ENCODE results near the gene TIMELESS. TPM values are rescaled to one million over a fixed set of nuclear protein-coding genes. Genes with fewer than 3 reads are reported as not detected.
"Not testable (repeated sequence)": the region's sequence is repeated elsewhere in the genome, so short reads cannot be mapped to it uniquely, and the experiment has no call there.

Gene TIMELESS
- total RNA-seq, 1 donor from 2014 or later, result 2.2 TPM

- Histone ChIP-seq H3K27me3 (ENCODE audit: low read depth) (peaks cover 6% of the 10 kb centered on the region), H3K4me3 (no peak overlapping the region)
- intact Hi-C loops (cut with micrococcal nuclease), result no loop called here
These were observed 1.9 kb upstream of the TIMELESS start for GRCh38 chr12:56451147-56451546.

GRCh38 chr12:56450241-56450640, 1.0 kb upstream of the TIMELESS start:
- TF ChIP-seq, protein P1, sequence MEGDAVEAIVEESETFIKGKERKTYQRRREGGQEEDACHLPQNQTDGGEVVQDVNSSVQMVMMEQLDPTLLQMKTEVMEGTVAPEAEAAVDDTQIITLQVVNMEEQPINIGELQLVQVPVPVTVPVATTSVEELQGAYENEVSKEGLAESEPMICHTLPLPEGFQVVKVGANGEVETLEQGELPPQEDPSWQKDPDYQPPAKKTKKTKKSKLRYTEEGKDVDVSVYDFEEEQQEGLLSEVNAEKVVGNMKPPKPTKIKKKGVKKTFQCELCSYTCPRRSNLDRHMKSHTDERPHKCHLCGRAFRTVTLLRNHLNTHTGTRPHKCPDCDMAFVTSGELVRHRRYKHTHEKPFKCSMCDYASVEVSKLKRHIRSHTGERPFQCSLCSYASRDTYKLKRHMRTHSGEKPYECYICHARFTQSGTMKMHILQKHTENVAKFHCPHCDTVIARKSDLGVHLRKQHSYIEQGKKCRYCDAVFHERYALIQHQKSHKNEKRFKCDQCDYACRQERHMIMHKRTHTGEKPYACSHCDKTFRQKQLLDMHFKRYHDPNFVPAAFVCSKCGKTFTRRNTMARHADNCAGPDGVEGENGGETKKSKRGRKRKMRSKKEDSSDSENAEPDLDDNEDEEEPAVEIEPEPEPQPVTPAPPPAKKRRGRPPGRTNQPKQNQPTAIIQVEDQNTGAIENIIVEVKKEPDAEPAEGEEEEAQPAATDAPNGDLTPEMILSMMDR (IDR thresholded peaks at IDR 0.05; ENCODE audit: borderline replicate concordance), result no peak
- Histone ChIP-seq H3K4me3 (no peak overlapping the region), H3K9me3 (replicated peaks) (no peaks in the 10 kb centered on the region), H3K27ac (replicated peaks) (peak overlapping the region; percentile 90), H3K4me1 (peaks cover 20% of the 10 kb centered on the region), H3K36me3 (no peaks in the 10 kb centered on the region), H3K27me3 (ENCODE audit: low read depth) (peaks cover 6% of the 10 kb centered on the region)
- DNase-seq, result no peak
- intact Hi-C loops (cut with micrococcal nuclease), result no loop called here

More at GRCh38 chr12:56451147-56451546, 1.9 kb upstream of the TIMELESS start:
- Histone ChIP-seq H3K27ac (replicated peaks) (no peak overlapping the region), H3K4me1 (peaks cover 20% of the 10 kb centered on the region), H3K9me3 (replicated peaks) (no peaks in the 10 kb centered on the region), H3K36me3 (no peaks in the 10 kb centered on the region)
- no peak for DNase-seq
- TF ChIP-seq, protein P1 (IDR thresholded peaks at IDR 0.05; ENCODE audit: borderline replicate concordance), result no peak

DNA sequence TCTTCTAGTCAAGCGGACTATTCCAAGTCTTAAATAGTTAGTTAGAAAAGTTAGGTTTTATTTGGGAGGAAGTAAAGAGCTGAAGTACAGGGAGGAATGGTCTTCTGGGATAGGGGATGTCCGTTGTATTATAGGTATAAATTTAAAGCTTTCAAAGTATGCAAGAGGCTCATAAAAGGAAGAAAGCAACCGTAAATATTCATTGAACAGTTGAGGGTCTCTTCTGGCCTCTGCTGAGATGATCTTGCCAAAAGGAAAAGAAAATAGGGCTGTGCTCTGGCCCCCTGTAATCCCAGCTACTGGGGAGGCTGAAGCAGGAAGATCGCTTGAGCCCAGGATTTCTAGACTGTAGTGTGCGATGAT, 377 bp upstream of the TIMELESS start:
- intact Hi-C loops (cut with micrococcal nuclease), result loop anchor here (10.0 kb wide), 1 partner anchor 85 kb away; the partner anchor contains the start of genes APOF and STAT2
- TF ChIP-seq, protein P1 (IDR thresholded peaks at IDR 0.05; ENCODE audit: borderline replicate concordance), result no peak

DNA sequence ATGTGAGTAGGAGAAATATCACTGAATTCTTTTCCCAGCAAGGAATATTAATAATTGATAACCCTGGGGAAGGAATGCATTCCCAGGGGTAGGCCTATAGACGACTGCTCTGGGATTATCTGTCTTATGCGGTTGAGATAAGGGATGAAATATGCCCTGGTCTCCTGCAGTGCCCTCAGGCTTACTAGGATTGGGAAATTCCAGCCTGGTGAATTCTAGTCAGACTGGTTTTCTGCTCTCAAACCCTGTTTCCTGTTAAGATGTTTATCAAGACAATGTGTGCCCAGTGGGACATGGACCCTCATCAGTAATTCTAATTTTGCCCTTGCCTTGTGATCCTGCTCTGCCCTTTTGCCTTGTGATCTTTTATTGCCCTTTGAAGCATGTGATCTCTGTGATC, 6.0 kb downstream of the TIMELESS start:
- H3K27ac ChIP-seq (replicated peaks); H3K4me3 ChIP-seq; H3K4me1 ChIP-seq; H3K36me3 ChIP-seq; H3K9me3 ChIP-seq (replicated peaks); DNase-seq; H3K27me3 ChIP-seq (ENCODE audit: low read depth): not testable (repeated sequence)
- intact Hi-C loops (cut with micrococcal nuclease), result loop anchor here (10.0 kb wide), 1 partner anchor 78 kb away; the partner anchor contains the start of genes APOF and STAT2

More for the DNA sequence above, 377 bp upstream of the TIMELESS start:
- Histone ChIP-seq H3K27me3 (ENCODE audit: low read depth) (peaks cover 6% of the 10 kb centered on the region), H3K4me3 (peak overlapping the region; percentile 85), H3K4me1 (peaks cover 20% of the 10 kb centered on the region), H3K27ac (replicated peaks) (peak overlapping the region; percentile 90), H3K9me3 (replicated peaks) (no peaks in the 10 kb centered on the region), H3K36me3 (no peaks in the 10 kb centered on the region)
- DNase-seq, result no peak

GRCh38 chr12:56437430-56438176, 11.6 kb downstream of the TIMELESS start:
- no peak for DNase-seq
- TF ChIP-seq, protein P1 (IDR thresholded peaks at IDR 0.05; ENCODE audit: borderline replicate concordance), result no peak
- intact Hi-C loops (cut with micrococcal nuclease), result no loop called here

GRCh38 chr12:56434828-56435227, 14.4 kb downstream of the TIMELESS start:
- H3K9me3 ChIP-seq (replicated peaks), result no peaks in the 10 kb centered on the region
- intact Hi-C loops (cut with micrococcal nuclease), result no loop called here
- H3K27ac ChIP-seq (replicated peaks), result no peak overlapping the region
- TF ChIP-seq, protein P1 (IDR thresholded peaks at IDR 0.05; ENCODE audit: borderline replicate concordance), result no peak
- H3K4me1 ChIP-seq, result no peaks in the 10 kb centered on the region
- H3K4me3 ChIP-seq, result no peak overlapping the region
- H3K36me3 ChIP-seq, result peaks cover 12% of the 10 kb centered on the region
- no peaks in the 10 kb centered on the region for H3K27me3 ChIP-seq (ENCODE audit: low read depth)
- no peak for DNase-seq

More at GRCh38 chr12:56437430-56438176, 11.6 kb downstream of the TIMELESS start:
- Histone ChIP-seq H3K36me3 (peaks cover 5% of the 10 kb centered on the region), H3K4me3 (no peak overlapping the region), H3K27me3 (ENCODE audit: low read depth) (no peaks in the 10 kb centered on the region), H3K27ac (replicated peaks) (no peak overlapping the region), H3K9me3 (replicated peaks) (peaks cover under 1% of the 10 kb centered on the region), H3K4me1 (no peaks in the 10 kb centered on the region)

Measured in left ventricle myocardium inferior (tissue), 1 donor.